K562 treated with DMSO at 1 percent for 48 hours (cell line): ENCODE results near the gene FBXW10. TPM values are rescaled to one million over a fixed set of nuclear protein-coding genes. Genes with fewer than 3 reads are reported as not detected.

Source experiments
- total RNA-seq: library from RNA; unstranded; fragments of 300-600 nt; gene quantifications from 2 replicates; pipeline ENCODE4 v1.2.3, GENCODE V29; 2022; ENCODE audit warnings: low replicate concordance; ENCODE audit errors: extremely low read depth

The FBXW10 gene
- total RNA-seq = not detected in 2 replicates

GRCh38 chr17:18743699-18744421 is at the start of gene FBXW10:
FBXW10 (plus strand) TSS chr17:18744054; CDS start chr17:18744245, 191 bp downstream.

GRCh38 chr17:18780991-18781718 is 37.3 kb downstream of the FBXW10 start, which contains the start of gene TVP23B:
TVP23B (plus strand) TSS chr17:18781183; CDS start chr17:18781294, 111 bp downstream.

Other genes with a start within 250 kb of the FBXW10 start
- gene TBC1D28, start 99.7 kb upstream of the FBXW10 start, total RNA-seq = not detected in 2 replicates
- gene FOXO3B, start 61.7 kb upstream of the FBXW10 start, total RNA-seq = not detected in 2 replicates
- gene TVP23B, start 37.1 kb downstream of the FBXW10 start, total RNA-seq = not detected in 2 replicates
- not detected in 2 replicates for gene PRPSAP2, start 114.1 kb downstream of the FBXW10 start, total RNA-seq
- gene SLC5A10, start 208.1 kb downstream of the FBXW10 start, total RNA-seq = not detected in 2 replicates